ENCODE results near the gene EXOC5. TPM values are rescaled to one million over a fixed set of nuclear protein-coding genes. Genes with fewer than 3 reads are reported as not detected.

EXOC5 gene
- total RNA-seq, 2 donors from 2014 or later = 26.8 to 37.8 TPM

Other genes with a start within 250 kb of the EXOC5 start
- 10 to 100 TPM; 23.3 to 28.6 TPM for gene AP5M1, start 66 bp upstream of the EXOC5 start, total RNA-seq
- gene NAA30, start 121.7 kb upstream of the EXOC5 start, total RNA-seq = 10 to 100 TPM; 15.2 to 26.1 TPM
- not detected for gene CCDC198, start 225.0 kb upstream of the EXOC5 start, total RNA-seq

All from right atrium auricular region (tissue), 2 donors.